GM04503 (cell line): ENCODE measurements around the gene NFASC.

Experiments
- DNase-seq: peaks from one replicate; pipeline ENCODE4 v3.0.0-alpha.2; 2012; ENCODE audit warnings: low read depth

NFASC gene

GRCh38 chr1:204859861-204860267 is 10.8 kb upstream of the NFASC start:
- DNase-seq, result no peak

- no peak for DNase-seq
Measured at GRCh38 chr1:204863024-204863423, 7.6 kb upstream of the NFASC start.

- DNase-seq, result no peak
Measured at GRCh38 chr1:204863730-204864129, 6.9 kb upstream of the NFASC start.

- DNase-seq, result no peak
Measured at GRCh38 chr1:204866051-204866596, 4.5 kb upstream of the NFASC start.

GRCh38 chr1:204867203-204867602 is 3.5 kb upstream of the NFASC start:
- DNase-seq, result no peak

GRCh38 chr1:204867666-204868339 is 2.9 kb upstream of the NFASC start:
- no peak for DNase-seq

GRCh38 chr1:204868340-204868700 is 2.3 kb upstream of the NFASC start:
- DNase-seq, result no peak

GRCh38 chr1:204869097-204869496 is 1.6 kb upstream of the NFASC start:
- DNase-seq, result no peak

GRCh38 chr1:204871405-204872037 is 859 bp downstream of the NFASC start:
- no peak for DNase-seq

GRCh38 chr1:204872262-204872881 is 1.7 kb downstream of the NFASC start:
- DNase-seq, result peak; percentile 49

GRCh38 chr1:204873176-204873575 is 2.5 kb downstream of the NFASC start:
- DNase-seq, result no peak

- DNase-seq, result no peak
Measured at GRCh38 chr1:204873714-204874113, 3.1 kb downstream of the NFASC start.

GRCh38 chr1:204874274-204874673 is 3.6 kb downstream of the NFASC start:
- DNase-seq, result no peak

GRCh38 chr1:204875255-204875654 is 4.6 kb downstream of the NFASC start:
- no peak for DNase-seq

GRCh38 chr1:204878621-204879234 is 8.1 kb downstream of the NFASC start:
- no peak for DNase-seq

- DNase-seq, result no peak
Measured at GRCh38 chr1:204879351-204879750, 8.7 kb downstream of the NFASC start.

GRCh38 chr1:204880906-204881305 is 10.2 kb downstream of the NFASC start:
- no peak for DNase-seq

GRCh38 chr1:204882479-204882878 is 11.8 kb downstream of the NFASC start:
- no peak for DNase-seq

- DNase-seq, result no peak
Measured at GRCh38 chr1:204883405-204883804, 12.7 kb downstream of the NFASC start.

- peak; percentile 77 for DNase-seq
Measured at GRCh38 chr1:204885288-204885711, 14.6 kb downstream of the NFASC start.

- peak; percentile 66 for DNase-seq
Measured at GRCh38 chr1:204885790-204886189, 15.1 kb downstream of the NFASC start.

GRCh38 chr1:204887846-204888245 is 17.2 kb downstream of the NFASC start:
- DNase-seq, result no peak

GRCh38 chr1:204888294-204888693 is 17.6 kb downstream of the NFASC start:
- DNase-seq, result peak; percentile 83
